ENCODE results near the gene LRRC26. TPM values are rescaled to one million over a fixed set of nuclear protein-coding genes. Genes with fewer than 3 reads are reported as not detected.

The LRRC26 gene
- total and polyA plus RNA-seq, 2 experiments from 2014 or later: 2.3 TPM; not detected in 1

- no peak for TF ChIP-seq CTCF (IDR thresholded peaks at IDR 0.05; ENCODE audit: low read depth, low read length)
- Histone ChIP-seq H3K4me1 (ENCODE audit: low read depth) (peaks cover 3% of the 10 kb centered on the region), H3K36me3 (no peaks in the 10 kb centered on the region), H3K9me3 (ENCODE audit: low read depth) (no peaks in the 10 kb centered on the region), H3K27me3 (peaks cover 100% of the 10 kb centered on the region), H3K27ac (no peak overlapping the region), H3K4me3 (no peak overlapping the region)
- DNase-seq (ENCODE audit: low read depth in 1 of 2, low spot score in 1 of 2): no peak
These were observed 2.5 kb downstream of the LRRC26 start for GRCh38 chr9:137167277-137167746.

- Histone ChIP-seq H3K9me3 (ENCODE audit: low read depth) (no peaks in the 10 kb centered on the region), H3K27ac (no peak overlapping the region), H3K36me3 (no peaks in the 10 kb centered on the region), H3K4me1 (ENCODE audit: low read depth) (peaks cover 3% of the 10 kb centered on the region), H3K27me3 (peaks cover 100% of the 10 kb centered on the region), H3K4me3 (no peak overlapping the region)
- no peak for TF ChIP-seq CTCF (IDR thresholded peaks at IDR 0.05; ENCODE audit: low read depth, low read length)
- no peak for DNase-seq (ENCODE audit: low read depth in 1 of 2, low spot score in 1 of 2)
These were observed 3.2 kb downstream of the LRRC26 start for GRCh38 chr9:137166380-137167229.

- Histone ChIP-seq H3K9me3 (ENCODE audit: low read depth) (no peaks in the 10 kb centered on the region), H3K4me1 (ENCODE audit: low read depth) (peaks cover 3% of the 10 kb centered on the region), H3K36me3 (no peaks in the 10 kb centered on the region), H3K27ac (no peak overlapping the region), H3K4me3 (no peak overlapping the region), H3K27me3 (peaks cover 100% of the 10 kb centered on the region)
- no peak for TF ChIP-seq CTCF (IDR thresholded peaks at IDR 0.05; ENCODE audit: low read depth, low read length)
- no peak for DNase-seq (ENCODE audit: low read depth in 1 of 2, low spot score in 1 of 2)
These were observed 4.5 kb downstream of the LRRC26 start for GRCh38 chr9:137165250-137165836.

- H3K36me3 ChIP-seq: no peaks in the 10 kb centered on the region
- H3K27me3 ChIP-seq: peaks cover 100% of the 10 kb centered on the region
- DNase-seq (ENCODE audit: low read depth in 1 of 2, low spot score in 1 of 2): no peak
- no peak overlapping the region for H3K27ac ChIP-seq
- H3K4me3 ChIP-seq: no peak overlapping the region
- peaks cover 3% of the 10 kb centered on the region for H3K4me1 ChIP-seq (ENCODE audit: low read depth)
- H3K9me3 ChIP-seq (ENCODE audit: low read depth): no peaks in the 10 kb centered on the region
- no peak for TF ChIP-seq CTCF (IDR thresholded peaks at IDR 0.05; ENCODE audit: low read depth, low read length)
These were observed 5.2 kb downstream of the LRRC26 start for GRCh38 chr9:137164370-137165249.

GRCh38 chr9:137163805-137164204 is 6.0 kb downstream of the LRRC26 start:
- Histone ChIP-seq H3K4me1 (ENCODE audit: low read depth) (peaks cover 3% of the 10 kb centered on the region), H3K9me3 (ENCODE audit: low read depth) (no peaks in the 10 kb centered on the region), H3K4me3 (no peak overlapping the region), H3K27ac (no peak overlapping the region), H3K27me3 (peaks cover 100% of the 10 kb centered on the region), H3K36me3 (no peaks in the 10 kb centered on the region)
- no peak for TF ChIP-seq CTCF (IDR thresholded peaks at IDR 0.05; ENCODE audit: low read depth, low read length)
- DNase-seq (ENCODE audit: low read depth in 1 of 2, low spot score in 1 of 2): no peak
